ENCODE data around the gene ADISSP. TPM values are rescaled to one million over a fixed set of nuclear protein-coding genes. Genes with fewer than 3 reads are reported as not detected.

The ADISSP gene
- total and polyA plus RNA-seq, 5 donors from 2014 or later = 14.8 to 25.5 (median 19.9) TPM

- H3K9me3 ChIP-seq (ENCODE audit: control insufficient read depth in 2 of 2, low read length in 2 of 2) = no peaks in the 10 kb centered on the region
- peak; percentile 84 to 98 (median 90) for DNase-seq
- Mint-ChIP-seq H3K4me1 (peaks cover 20 to 86% (median 59%) of the 10 kb centered on the region in 4 donors), H3K27me3 (no peaks in the 10 kb centered on the region), H3K27ac (peak overlapping the region; percentile 94 to 99 (median 95)), H3K9me3 (peaks cover 0 to 2% (median 0%) of the 10 kb centered on the region in 7 donors), H3K36me3 (peaks cover 6% of the 10 kb centered on the region), H3K4me3 (peak overlapping the region; percentile 88 to 99 (median 92))
- ATAC-seq (ENCODE audit: low read depth in 2 of 2) = peak; percentile 96
- peak overlapping the region; percentile 95 for H3K27ac ChIP-seq (ENCODE audit: insufficient read depth, low read length, poor library complexity, severe bottlenecking)
- peak overlapping the region; percentile 86 for H3K4me3 ChIP-seq (ENCODE audit: low read depth, low read length)
- no peaks in the 10 kb centered on the region for H3K36me3 ChIP-seq (ENCODE audit: control insufficient read depth, insufficient read depth, low read length)
- H3K4me1 ChIP-seq (ENCODE audit: control insufficient read depth, insufficient read depth, low read length, poor library complexity, severe bottlenecking) = peaks cover 82% of the 10 kb centered on the region
- H3K27me3 ChIP-seq (ENCODE audit: control insufficient read depth, insufficient read depth, low read length) = no peaks in the 10 kb centered on the region
Measured at GRCh38 chr20:3811467-3812258, 44.1 kb upstream of the ADISSP start.

GRCh38 chr20:3808544-3808943, 41.0 kb upstream of the ADISSP start:
- H3K9me3 Mint-ChIP-seq = peaks cover 0 to 2% (median 0%) of the 10 kb centered on the region in 7 donors
- peak overlapping the region; percentile 66 for H3K27ac ChIP-seq (ENCODE audit: insufficient read depth, low read length, poor library complexity, severe bottlenecking)
- H3K9me3 ChIP-seq (ENCODE audit: control insufficient read depth in 2 of 2, low read length in 2 of 2) = no peaks in the 10 kb centered on the region
- H3K27me3 Mint-ChIP-seq = no peaks in the 10 kb centered on the region
- H3K27me3 ChIP-seq (ENCODE audit: control insufficient read depth, insufficient read depth, low read length) = no peaks in the 10 kb centered on the region
- H3K4me1 Mint-ChIP-seq = peaks cover 15 to 84% (median 57%) of the 10 kb centered on the region in 4 donors
- peaks cover 32% of the 10 kb centered on the region for H3K36me3 Mint-ChIP-seq
- peak overlapping the region in 2 of 4 donors; percentile 73 to 87 for H3K4me3 Mint-ChIP-seq
- no peak overlapping the region for H3K4me3 ChIP-seq (ENCODE audit: low read depth, low read length)
- H3K4me1 ChIP-seq (ENCODE audit: control insufficient read depth, insufficient read depth, low read length, poor library complexity, severe bottlenecking) = peaks cover 62% of the 10 kb centered on the region
- peak overlapping the region in 2 of 3 donors; percentile 89 to 91 for H3K27ac Mint-ChIP-seq
- DNase-seq (no peak), ATAC-seq (ENCODE audit: low read depth in 2 of 2) (no peak)
- H3K36me3 ChIP-seq (ENCODE audit: control insufficient read depth, insufficient read depth, low read length) = peaks cover 26% of the 10 kb centered on the region

- Histone ChIP-seq H3K27ac (ENCODE audit: insufficient read depth, low read length, poor library complexity, severe bottlenecking) (peak overlapping the region; percentile 23), H3K27me3 (ENCODE audit: control insufficient read depth, insufficient read depth, low read length) (no peaks in the 10 kb centered on the region), H3K4me3 (ENCODE audit: low read depth, low read length) (no peak overlapping the region), H3K4me1 (ENCODE audit: control insufficient read depth, insufficient read depth, low read length, poor library complexity, severe bottlenecking) (peaks cover 58% of the 10 kb centered on the region), H3K9me3 (ENCODE audit: control insufficient read depth in 2 of 2, low read length in 2 of 2) (no peaks in the 10 kb centered on the region), H3K36me3 (ENCODE audit: control insufficient read depth, insufficient read depth, low read length) (peaks cover 63% of the 10 kb centered on the region)
- Mint-ChIP-seq H3K4me1 (peaks cover 5 to 81% (median 46%) of the 10 kb centered on the region in 4 donors), H3K4me3 (peak overlapping the region in 1 of 4 donors; percentile 87), H3K9me3 (no peaks in the 10 kb centered on the region), H3K36me3 (peaks cover 62% of the 10 kb centered on the region), H3K27ac (peak overlapping the region in 2 of 3 donors; percentile 16 to 90), H3K27me3 (no peaks in the 10 kb centered on the region)
- ATAC-seq (ENCODE audit: low read depth in 2 of 2) = no peak
- DNase-seq = no peak
Measured at GRCh38 chr20:3804781-3805180, 37.2 kb upstream of the ADISSP start.

- no peaks in the 10 kb centered on the region for H3K27me3 ChIP-seq (ENCODE audit: control insufficient read depth, insufficient read depth, low read length)
- peaks cover 63% of the 10 kb centered on the region for H3K36me3 ChIP-seq (ENCODE audit: control insufficient read depth, insufficient read depth, low read length)
- Mint-ChIP-seq H3K27me3 (no peaks in the 10 kb centered on the region), H3K4me3 (peak overlapping the region in 3 of 4 donors; percentile 53 to 87 (median 69)), H3K4me1 (peaks cover 5 to 83% (median 50%) of the 10 kb centered on the region in 4 donors), H3K9me3 (no peaks in the 10 kb centered on the region), H3K36me3 (peaks cover 66% of the 10 kb centered on the region), H3K27ac (peak overlapping the region; percentile 90 to 98 (median 92))
- ATAC-seq (ENCODE audit: low read depth in 2 of 2) (no peak), DNase-seq (no peak)
- H3K27ac ChIP-seq (ENCODE audit: insufficient read depth, low read length, poor library complexity, severe bottlenecking) = peak overlapping the region; percentile 73
- no peaks in the 10 kb centered on the region for H3K9me3 ChIP-seq (ENCODE audit: control insufficient read depth in 2 of 2, low read length in 2 of 2)
- H3K4me3 ChIP-seq (ENCODE audit: low read depth, low read length) = no peak overlapping the region
- peaks cover 61% of the 10 kb centered on the region for H3K4me1 ChIP-seq (ENCODE audit: control insufficient read depth, insufficient read depth, low read length, poor library complexity, severe bottlenecking)
Measured at GRCh38 chr20:3804254-3804751, 36.8 kb upstream of the ADISSP start.

- DNase-seq = no peak
- Histone ChIP-seq H3K9me3 (ENCODE audit: control insufficient read depth in 2 of 2, low read length in 2 of 2) (no peaks in the 10 kb centered on the region), H3K4me3 (ENCODE audit: low read depth, low read length) (no peak overlapping the region), H3K27me3 (ENCODE audit: control insufficient read depth, insufficient read depth, low read length) (no peaks in the 10 kb centered on the region), H3K4me1 (ENCODE audit: control insufficient read depth, insufficient read depth, low read length, poor library complexity, severe bottlenecking) (peaks cover 65% of the 10 kb centered on the region), H3K36me3 (ENCODE audit: control insufficient read depth, insufficient read depth, low read length) (peaks cover 63% of the 10 kb centered on the region), H3K27ac (ENCODE audit: insufficient read depth, low read length, poor library complexity, severe bottlenecking) (peak overlapping the region; percentile 73)
- Mint-ChIP-seq H3K36me3 (peaks cover 70% of the 10 kb centered on the region), H3K4me1 (peaks cover 5 to 87% (median 53%) of the 10 kb centered on the region in 4 donors), H3K27ac (peak overlapping the region; percentile 90 to 98 (median 92)), H3K9me3 (no peaks in the 10 kb centered on the region), H3K27me3 (no peaks in the 10 kb centered on the region), H3K4me3 (peak overlapping the region in 3 of 4 donors; percentile 70 to 87 (median 73))
- ATAC-seq (ENCODE audit: low read depth in 2 of 2) = no peak
Measured at GRCh38 chr20:3803854-3804253, 36.3 kb upstream of the ADISSP start.

- Mint-ChIP-seq H3K4me3 (peak overlapping the region in 3 of 4 donors; percentile 51 to 87 (median 70)), H3K36me3 (peaks cover 76% of the 10 kb centered on the region), H3K27ac (peak overlapping the region; percentile 90 to 98 (median 92)), H3K27me3 (no peaks in the 10 kb centered on the region), H3K4me1 (peaks cover 5 to 89% (median 54%) of the 10 kb centered on the region in 4 donors), H3K9me3 (no peaks in the 10 kb centered on the region)
- Histone ChIP-seq H3K27ac (ENCODE audit: insufficient read depth, low read length, poor library complexity, severe bottlenecking) (peak overlapping the region; percentile 73), H3K36me3 (ENCODE audit: control insufficient read depth, insufficient read depth, low read length) (peaks cover 67% of the 10 kb centered on the region), H3K4me1 (ENCODE audit: control insufficient read depth, insufficient read depth, low read length, poor library complexity, severe bottlenecking) (peaks cover 71% of the 10 kb centered on the region), H3K9me3 (ENCODE audit: control insufficient read depth in 2 of 2, low read length in 2 of 2) (no peaks in the 10 kb centered on the region), H3K4me3 (ENCODE audit: low read depth, low read length) (no peak overlapping the region), H3K27me3 (ENCODE audit: control insufficient read depth, insufficient read depth, low read length) (no peaks in the 10 kb centered on the region)
- ATAC-seq (ENCODE audit: low read depth in 2 of 2) = no peak
- no peak for DNase-seq
Measured at GRCh38 chr20:3803289-3803688, 35.7 kb upstream of the ADISSP start.

GRCh38 chr20:3802524-3803239, 35.1 kb upstream of the ADISSP start:
- Mint-ChIP-seq H3K27ac (peak overlapping the region; percentile 90 to 98 (median 92)), H3K36me3 (peaks cover 82% of the 10 kb centered on the region), H3K9me3 (no peaks in the 10 kb centered on the region), H3K4me1 (peaks cover 10 to 89% (median 55%) of the 10 kb centered on the region in 4 donors), H3K27me3 (peaks cover 2% of the 10 kb centered on the region), H3K4me3 (peak overlapping the region; percentile 41 to 87 (median 60))
- no peak for DNase-seq
- ATAC-seq (ENCODE audit: low read depth in 2 of 2) = no peak
- peaks cover 71% of the 10 kb centered on the region for H3K4me1 ChIP-seq (ENCODE audit: control insufficient read depth, insufficient read depth, low read length, poor library complexity, severe bottlenecking)
- peaks cover 69% of the 10 kb centered on the region for H3K36me3 ChIP-seq (ENCODE audit: control insufficient read depth, insufficient read depth, low read length)
- H3K27ac ChIP-seq (ENCODE audit: insufficient read depth, low read length, poor library complexity, severe bottlenecking) = peak overlapping the region; percentile 73
- no peaks in the 10 kb centered on the region for H3K9me3 ChIP-seq (ENCODE audit: control insufficient read depth in 2 of 2, low read length in 2 of 2)
- no peaks in the 10 kb centered on the region for H3K27me3 ChIP-seq (ENCODE audit: control insufficient read depth, insufficient read depth, low read length)
- H3K4me3 ChIP-seq (ENCODE audit: low read depth, low read length) = peak overlapping the region; percentile 7
